ENCODE measurements around the gene SCARB1.

The SCARB1 gene

GRCh38 chr12:124862768-124863415 lies 772 bp downstream of the SCARB1 start:
- DNase-seq (ENCODE audit: low spot score) = no peak

GRCh38 chr12:124861898-124862676 lies 1.6 kb downstream of the SCARB1 start:
- DNase-seq (ENCODE audit: low spot score) = no peak

GRCh38 chr12:124861492-124861891 lies 2.2 kb downstream of the SCARB1 start:
- DNase-seq (ENCODE audit: low spot score) = no peak

GRCh38 chr12:124857921-124858461 lies 5.7 kb downstream of the SCARB1 start:
- no peak for DNase-seq (ENCODE audit: low spot score)

- no peak for DNase-seq (ENCODE audit: low spot score)
Observed at GRCh38 chr12:124856842-124857178, 6.9 kb downstream of the SCARB1 start.

DNA sequence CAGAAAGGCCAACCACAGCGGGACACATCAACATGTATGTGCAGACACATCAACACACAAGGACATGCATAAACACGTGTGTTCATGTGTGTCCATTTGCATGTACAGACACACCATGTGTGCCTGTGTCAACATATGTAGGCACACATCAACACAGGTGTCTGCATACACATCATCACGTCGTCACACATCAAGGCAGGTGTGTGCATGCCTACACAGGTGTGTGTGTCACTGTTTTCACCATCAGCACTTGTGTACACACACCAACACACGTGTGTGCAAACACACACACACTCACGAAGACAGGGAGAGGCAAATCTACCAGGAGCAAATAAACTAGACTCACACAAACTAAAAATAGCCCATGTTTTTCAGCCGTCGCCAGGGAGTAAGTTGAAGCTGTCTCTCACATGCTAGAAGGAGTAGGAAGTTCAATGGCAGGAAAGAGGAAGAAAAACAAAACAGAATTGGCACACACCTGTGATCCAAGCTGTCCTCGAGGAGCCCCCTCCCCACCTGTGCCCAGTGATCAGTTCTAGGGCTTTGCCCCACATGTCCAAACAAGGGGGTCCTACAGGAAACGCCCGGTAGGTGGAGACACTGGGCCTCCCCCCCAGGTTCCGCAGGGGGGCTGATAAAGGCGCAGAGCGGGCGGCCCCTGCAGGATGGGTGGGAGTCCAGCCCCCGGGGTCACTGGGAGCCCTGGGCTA lies 7.4 kb downstream of the SCARB1 start:
- DNase-seq (ENCODE audit: low spot score) = no peak

- no peak for DNase-seq (ENCODE audit: low spot score)
Observed at GRCh38 chr12:124855275-124855957, 8.2 kb downstream of the SCARB1 start.

GRCh38 chr12:124854637-124855184 lies 9.0 kb downstream of the SCARB1 start:
- no peak for DNase-seq (ENCODE audit: low spot score)

DNA sequence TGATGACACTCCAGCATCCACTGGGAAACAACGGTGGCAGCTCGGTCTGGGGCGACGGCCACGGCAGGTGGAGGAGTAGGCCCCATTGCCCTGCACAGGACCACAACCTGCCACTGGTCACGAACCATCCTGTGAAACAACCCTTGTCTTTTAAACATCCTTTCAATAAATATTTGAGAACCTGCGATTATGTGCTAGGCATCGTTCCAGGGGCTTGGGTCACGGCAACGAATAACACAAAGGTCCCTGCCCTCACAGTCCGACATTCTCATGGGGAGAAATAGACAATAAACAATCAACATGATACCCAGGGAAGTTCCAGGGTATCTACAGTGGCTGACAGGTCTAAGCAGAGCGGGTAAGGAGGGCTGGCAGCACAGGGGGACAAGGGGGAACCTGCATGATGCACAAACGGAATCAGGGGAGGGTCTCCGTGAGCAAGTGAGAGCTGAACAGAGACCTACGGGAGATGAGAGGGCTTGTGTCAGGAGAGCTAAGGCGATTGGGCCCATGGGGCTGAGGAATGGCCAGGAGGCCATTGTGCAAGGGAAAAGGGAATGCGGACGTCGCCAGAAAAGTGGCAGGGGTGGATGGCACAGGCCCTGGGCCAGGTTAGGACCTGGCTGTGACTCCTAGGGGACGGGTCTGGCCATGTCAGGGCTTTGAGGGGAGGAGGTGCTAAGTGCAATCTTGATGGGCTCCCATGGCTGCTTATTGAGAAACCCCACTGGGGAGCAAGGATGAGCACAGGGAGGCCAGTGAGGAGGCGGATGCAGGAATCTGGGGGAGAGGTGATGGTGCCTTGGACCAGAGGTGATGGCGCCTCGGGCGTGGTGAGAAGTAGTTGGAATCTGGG lies 9.7 kb downstream of the SCARB1 start:
- DNase-seq (ENCODE audit: low spot score) = no peak

DNA sequence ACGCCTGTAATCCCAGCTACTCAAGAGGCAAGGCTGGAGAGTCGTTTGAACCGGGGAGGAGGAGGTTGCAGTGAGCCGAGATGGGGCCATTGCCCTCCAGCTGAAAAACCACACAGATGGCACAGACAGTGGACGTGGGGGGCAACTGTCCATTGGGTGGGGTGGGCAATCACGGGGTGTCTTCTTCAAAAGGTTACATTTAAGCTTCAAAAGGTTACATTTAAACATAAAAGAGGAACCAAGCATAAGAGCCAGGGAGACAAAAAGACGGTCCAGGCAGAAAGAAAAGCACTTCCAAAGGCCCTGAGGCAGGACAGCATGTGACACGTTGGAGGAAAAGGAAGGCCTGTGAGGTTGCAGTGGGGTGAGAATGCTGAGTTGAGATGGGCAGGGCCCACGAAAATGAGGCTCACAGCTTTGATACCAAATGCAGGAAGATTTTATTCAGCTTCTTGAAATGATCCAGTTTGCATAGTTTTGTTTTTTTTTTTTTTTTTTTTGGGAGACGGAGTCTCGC lies 10.7 kb downstream of the SCARB1 start:
- no peak for DNase-seq (ENCODE audit: low spot score)

- no peak for DNase-seq (ENCODE audit: low spot score)
Observed at GRCh38 chr12:124852329-124852831, 11.3 kb downstream of the SCARB1 start.

GRCh38 chr12:124851342-124851741 lies 12.3 kb downstream of the SCARB1 start:
- no peak for DNase-seq (ENCODE audit: low spot score)

DNA sequence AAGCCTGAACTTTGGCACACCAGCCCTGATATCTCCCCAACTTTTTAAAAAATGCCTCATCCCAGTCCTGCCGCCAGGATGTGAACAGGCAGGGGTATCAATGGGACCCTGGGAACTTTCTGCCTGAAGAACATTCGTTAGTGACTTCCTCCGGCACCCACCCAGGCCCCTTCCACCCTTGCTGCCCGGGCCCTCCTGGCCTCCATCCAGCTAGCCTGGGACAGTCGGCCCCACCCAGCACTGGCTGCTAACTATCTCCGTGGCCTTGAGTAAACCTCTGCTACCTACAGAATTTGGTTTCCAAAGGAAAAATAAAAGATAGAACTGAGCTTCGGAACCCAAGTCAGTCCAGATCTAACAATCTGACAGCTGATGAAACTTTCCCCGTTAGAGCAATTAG lies 14.3 kb downstream of the SCARB1 start:
- no peak for DNase-seq (ENCODE audit: low spot score)

- no peak for DNase-seq (ENCODE audit: low spot score)
Observed at GRCh38 chr12:124848621-124849380, 14.9 kb downstream of the SCARB1 start.

GRCh38 chr12:124847113-124848074 lies 16.3 kb downstream of the SCARB1 start:
- DNase-seq (ENCODE audit: low spot score) = no peak

GRCh38 chr12:124844411-124845397 lies 19.0 kb downstream of the SCARB1 start:
- DNase-seq (ENCODE audit: low spot score) = no peak

Measured in SK-N-DZ (cell line).